Activated CD8-positive, alpha-beta T cell treated with anti-CD3 and anti-CD28 coated beads for 36 hours (primary cell): ENCODE measurements around the gene CHD1. TPM values are rescaled to one million over a fixed set of nuclear protein-coding genes. Genes with fewer than 3 reads are reported as not detected.
A peak's percentile ranks its signal among the peaks of the same experiment; 100 is the strongest.

Experiments
- ATAC-seq: fragments of 200-7000 bp; cut with Tn5 transposase; one replicate; pipeline ENCODE4 v1.10.0; 2021; ENCODE audit warnings: mild to moderate bottlenecking, moderate library complexity
- CTCF ChIA-PET: fragments of 350-600 bp; sonication (Branson Sonifier 250); formaldehyde crosslinking; loops from one replicate; lab custom pipeline; 2021; ENCODE audit warnings: antibody characterized with exemption; lab: Charles Lee
- POLR2A ChIA-PET: fragments of 350-600 bp; sonication (Branson Sonifier 250); formaldehyde crosslinking; loops from one replicate; lab custom pipeline; 2021; ENCODE audit warnings: antibody characterized with exemption; lab: Charles Lee
- DNase-seq: peaks from one replicate; pipeline ENCODE4 v3.0.0-alpha.2; 2020
- H3K27ac Mint-ChIP-seq: one replicate; pipeline ENCODE4 v1.8.0; 2021; ENCODE audit warnings: mild to moderate bottlenecking, mixed read lengths
- H3K27me3 Mint-ChIP-seq: one replicate; pipeline ENCODE4 v1.8.0; 2021; ENCODE audit warnings: mixed read lengths
- H3K36me3 Mint-ChIP-seq: one replicate; pipeline ENCODE4 v1.8.0; 2021; ENCODE audit warnings: low read depth, mixed read lengths
- H3K4me1 Mint-ChIP-seq: one replicate; pipeline ENCODE4 v1.8.0; 2021; ENCODE audit warnings: low read depth, mixed read lengths
- H3K4me3 Mint-ChIP-seq: one replicate; pipeline ENCODE4 v1.8.0; 2021; ENCODE audit warnings: mild to moderate bottlenecking, moderate library complexity, mixed read lengths
- H3K9me3 Mint-ChIP-seq: one replicate; pipeline ENCODE4 v1.8.0; 2021; ENCODE audit warnings: mixed read lengths
- intact Hi-C: fragments of 100-400 bp; cut with micrococcal nuclease; formaldehyde crosslinking; loops from one replicate; pipeline ENCODE4 v1.10.0; 2022
- total RNA-seq, 2 experiments: library from RNA; stranded (reverse); gene quantifications; one replicate each; pipeline ENCODE4 v1.2.3, GENCODE V29; 2021
- TF ChIP-seq, protein P1 (sequence below): fragments of 200-600 bp; IDR thresholded peaks from one replicate; pipeline ENCODE4 v1.8.0; 2022; ENCODE audit warnings: antibody characterized with exemption, mild to moderate bottlenecking

Gene CHD1
- total RNA-seq, 2 experiments from 2014 or later, result 52.0 to 52.8 TPM

- Mint-ChIP-seq H3K4me3 (no peak overlapping the region), H3K9me3 (no peaks in the 10 kb centered on the region)
- TF ChIP-seq, protein P1, sequence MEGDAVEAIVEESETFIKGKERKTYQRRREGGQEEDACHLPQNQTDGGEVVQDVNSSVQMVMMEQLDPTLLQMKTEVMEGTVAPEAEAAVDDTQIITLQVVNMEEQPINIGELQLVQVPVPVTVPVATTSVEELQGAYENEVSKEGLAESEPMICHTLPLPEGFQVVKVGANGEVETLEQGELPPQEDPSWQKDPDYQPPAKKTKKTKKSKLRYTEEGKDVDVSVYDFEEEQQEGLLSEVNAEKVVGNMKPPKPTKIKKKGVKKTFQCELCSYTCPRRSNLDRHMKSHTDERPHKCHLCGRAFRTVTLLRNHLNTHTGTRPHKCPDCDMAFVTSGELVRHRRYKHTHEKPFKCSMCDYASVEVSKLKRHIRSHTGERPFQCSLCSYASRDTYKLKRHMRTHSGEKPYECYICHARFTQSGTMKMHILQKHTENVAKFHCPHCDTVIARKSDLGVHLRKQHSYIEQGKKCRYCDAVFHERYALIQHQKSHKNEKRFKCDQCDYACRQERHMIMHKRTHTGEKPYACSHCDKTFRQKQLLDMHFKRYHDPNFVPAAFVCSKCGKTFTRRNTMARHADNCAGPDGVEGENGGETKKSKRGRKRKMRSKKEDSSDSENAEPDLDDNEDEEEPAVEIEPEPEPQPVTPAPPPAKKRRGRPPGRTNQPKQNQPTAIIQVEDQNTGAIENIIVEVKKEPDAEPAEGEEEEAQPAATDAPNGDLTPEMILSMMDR, result no peak
Measured at GRCh38 chr5:98923966-98924365, 4.8 kb downstream of the CHD1 start.

DNA sequence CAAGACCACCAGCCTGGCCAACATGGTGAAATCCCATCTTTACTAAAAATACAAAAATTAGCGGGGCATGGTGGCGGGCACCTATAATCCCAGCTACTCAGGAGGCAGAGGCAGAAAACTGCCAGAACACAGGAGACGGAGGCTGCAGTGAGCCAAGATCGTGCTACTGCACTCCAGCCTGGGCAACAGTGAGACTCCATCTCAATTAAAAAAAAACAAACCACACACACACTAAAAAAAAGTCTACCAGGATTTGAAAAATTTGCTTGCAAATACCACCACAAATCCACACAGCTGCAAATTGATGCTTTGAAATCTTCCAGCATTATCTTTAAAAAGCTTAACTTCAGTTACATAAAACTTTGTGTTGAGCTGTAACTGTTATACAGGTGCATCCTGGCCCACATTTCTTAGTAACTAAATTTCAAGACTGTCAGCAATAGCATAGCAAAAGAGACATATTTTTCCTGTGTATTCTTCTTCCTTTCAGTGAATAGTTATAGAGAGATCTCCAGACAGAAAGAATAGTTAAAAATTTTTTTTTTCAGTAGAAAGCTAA is 6.8 kb downstream of the CHD1 start:
- CTCF ChIA-PET, result interaction anchor here (1.3 to 2.4 kb wide), 5 partner anchors 9 to 150 kb away, joined by 3 to 9 read pairs (median 3); no protein-coding TSS in a partner anchor
- no peak for DNase-seq
- H3K4me3 Mint-ChIP-seq, result peak overlapping the region; percentile 5
- intact Hi-C loops, result no loop called here
- ATAC-seq, result no peak
- H3K36me3 Mint-ChIP-seq, result peaks cover 61% of the 10 kb centered on the region
- H3K9me3 Mint-ChIP-seq, result no peaks in the 10 kb centered on the region
- TF ChIP-seq, protein P1, result no peak
- no peaks in the 10 kb centered on the region for H3K27me3 Mint-ChIP-seq
- H3K4me1 Mint-ChIP-seq, result peaks cover 70% of the 10 kb centered on the region
- peak overlapping the region; percentile 56 for H3K27ac Mint-ChIP-seq
- POLR2A ChIA-PET, result interaction anchor here (0.9 to 3.2 kb wide), 2 partner anchors 9 kb away, joined by 3 to 10 read pairs; no protein-coding TSS in a partner anchor

More at GRCh38 chr5:98923966-98924365, 4.8 kb downstream of the CHD1 start:
- Mint-ChIP-seq H3K4me1 (peaks cover 51% of the 10 kb centered on the region), H3K36me3 (peaks cover 58% of the 10 kb centered on the region), H3K27ac (peak overlapping the region; percentile 42), H3K27me3 (no peaks in the 10 kb centered on the region)
- intact Hi-C loops, result no loop called here
- CTCF ChIA-PET, result interaction anchor here (0.7 to 1.8 kb wide), 5 partner anchors 11 to 136 kb away, joined by 3 to 13 read pairs (median 3); no protein-coding TSS in a partner anchor
- POLR2A ChIA-PET, result interaction anchor here (1.0 to 3.2 kb wide), 3 partner anchors 9 to 16 kb away, joined by 3 to 10 read pairs (median 4); no protein-coding TSS in a partner anchor
- no peak for ATAC-seq
- peak; percentile 29 for DNase-seq

GRCh38 chr5:98917433-98917832 is 11.4 kb downstream of the CHD1 start:
- CTCF ChIA-PET, result interaction anchor here (0.7 to 1.1 kb wide), 3 partner anchors 10 to 143 kb away, joined by 3 read pairs; no protein-coding TSS in a partner anchor
- no peak for DNase-seq
- no peak overlapping the region for H3K4me3 Mint-ChIP-seq
- POLR2A ChIA-PET, result no interaction called here
- TF ChIP-seq, protein P1, result no peak
- H3K36me3 Mint-ChIP-seq, result peaks cover 54% of the 10 kb centered on the region
- H3K9me3 Mint-ChIP-seq, result no peaks in the 10 kb centered on the region
- H3K4me1 Mint-ChIP-seq, result peaks cover 72% of the 10 kb centered on the region
- no peaks in the 10 kb centered on the region for H3K27me3 Mint-ChIP-seq
- intact Hi-C loops, result no loop called here
- no peak for ATAC-seq
- H3K27ac Mint-ChIP-seq, result no peak overlapping the region

GRCh38 chr5:98916540-98916939 is 12.3 kb downstream of the CHD1 start:
- TF ChIP-seq, protein P1, result no peak
- DNase-seq (no peak), ATAC-seq (no peak)
- peaks cover 47% of the 10 kb centered on the region for H3K36me3 Mint-ChIP-seq
- H3K4me3 Mint-ChIP-seq, result no peak overlapping the region
- peak overlapping the region; percentile 5 for H3K27ac Mint-ChIP-seq
- no peaks in the 10 kb centered on the region for H3K9me3 Mint-ChIP-seq
- intact Hi-C loops, result no loop called here
- no peaks in the 10 kb centered on the region for H3K27me3 Mint-ChIP-seq
- ChIA-PET POLR2A (no interaction called here), CTCF (interaction anchor here (1.1 kb wide), 2 partner anchors 9 to 23 kb away, joined by 3 read pairs; no protein-coding TSS in a partner anchor)
- peaks cover 69% of the 10 kb centered on the region for H3K4me1 Mint-ChIP-seq

- ChIA-PET POLR2A (interaction anchor here (0.7 to 2.2 kb wide), 3 partner anchors 10 to 16 kb away, joined by 3 to 10 read pairs (median 8); partner anchors contain the start of gene CHD1), CTCF (interaction anchor here (0.6 to 2.6 kb wide), 4 partner anchors 8 to 118 kb away, joined by 3 to 9 read pairs (median 4); no protein-coding TSS in a partner anchor)
- DNase-seq, result no peak
- Mint-ChIP-seq H3K27ac (peak overlapping the region; percentile 50), H3K9me3 (no peaks in the 10 kb centered on the region), H3K4me1 (peaks cover 75% of the 10 kb centered on the region), H3K27me3 (no peaks in the 10 kb centered on the region), H3K36me3 (peaks cover 43% of the 10 kb centered on the region), H3K4me3 (no peak overlapping the region)
- intact Hi-C loops, result no loop called here
- TF ChIP-seq, protein P1, result no peak
- peak; percentile 57 for ATAC-seq
Measured at GRCh38 chr5:98913911-98914310, 14.9 kb downstream of the CHD1 start.
